ENCODE results near the gene CDCA7.
"Not testable (repeated sequence)": the region's sequence is repeated elsewhere in the genome, so short reads cannot be mapped to it uniquely, and the experiment has no call there.

The CDCA7 gene

GRCh38 chr2:173374634-173375033 is 20.0 kb downstream of the CDCA7 start:
- peaks cover 13% of the 10 kb centered on the region for H3K4me1 ChIP-seq
- H3K9me3 ChIP-seq, result no peaks in the 10 kb centered on the region
- peaks cover 34% of the 10 kb centered on the region for H3K36me3 ChIP-seq (replicated peaks)
- H3K27me3 ChIP-seq (ENCODE audit: low read depth), result no peaks in the 10 kb centered on the region
- DNase-seq (ENCODE audit: low spot score in 2 of 2), result no peak
- no peak overlapping the region for H3K4me3 ChIP-seq
- in situ Hi-C loops (cut with MboI; ENCODE audit: low sequenced_read_pairs), result loop anchor here (25.0 kb wide), 1 partner anchor 337 kb away; no protein-coding TSS in a partner anchor

GRCh38 chr2:173385534-173385933 is 30.9 kb downstream of the CDCA7 start:
- H3K4me3 ChIP-seq; H3K27me3 ChIP-seq (ENCODE audit: low read depth); H3K36me3 ChIP-seq (replicated peaks); H3K9me3 ChIP-seq; in situ Hi-C loops (cut with MboI; ENCODE audit: low sequenced_read_pairs); DNase-seq (ENCODE audit: low spot score in 2 of 2); H3K4me1 ChIP-seq: not testable (repeated sequence)

DNA sequence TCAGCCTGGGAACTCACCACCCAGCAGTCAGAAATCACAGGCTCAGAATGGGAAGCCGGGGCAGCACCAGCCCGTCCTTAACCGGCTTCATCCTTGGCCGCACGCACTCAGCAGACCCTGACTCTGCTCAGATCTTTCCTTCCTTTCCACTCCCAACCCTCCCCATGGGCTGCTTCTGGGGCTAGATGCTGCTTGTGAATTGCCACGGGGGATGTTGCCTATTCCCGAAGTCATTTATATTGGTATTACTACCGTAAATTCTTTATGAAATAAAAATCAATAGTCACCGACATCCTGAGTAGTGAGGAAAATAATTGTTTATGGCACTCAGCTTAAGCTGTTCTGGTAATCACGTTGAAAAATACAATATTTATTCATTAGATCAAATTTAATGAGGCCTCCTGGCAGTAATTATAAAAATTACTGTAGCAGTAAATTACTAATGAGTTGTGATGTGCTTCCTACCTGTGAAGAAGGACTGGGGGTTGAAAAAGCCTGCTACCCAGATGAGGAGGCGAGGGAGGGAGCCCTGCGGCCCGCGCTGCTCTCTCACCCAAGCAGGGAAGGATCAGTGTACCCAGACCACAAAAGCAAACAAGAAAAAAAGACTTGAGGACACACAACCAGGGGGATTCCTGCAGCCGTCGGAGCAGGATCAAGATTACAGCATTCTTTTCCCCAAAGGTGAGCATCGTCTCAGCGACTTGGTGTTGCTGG is 31.5 kb downstream of the CDCA7 start:
- no peak for DNase-seq (ENCODE audit: low spot score in 2 of 2)
- Histone ChIP-seq H3K36me3 (replicated peaks) (no peaks in the 10 kb centered on the region), H3K4me1 (no peaks in the 10 kb centered on the region), H3K4me3 (no peak overlapping the region), H3K27me3 (ENCODE audit: low read depth) (no peaks in the 10 kb centered on the region), H3K9me3 (no peaks in the 10 kb centered on the region)
- in situ Hi-C loops (cut with MboI; ENCODE audit: low sequenced_read_pairs), result no loop called here

- DNase-seq (ENCODE audit: low spot score in 2 of 2), result no peak
- Histone ChIP-seq H3K9me3 (no peaks in the 10 kb centered on the region), H3K36me3 (replicated peaks) (no peaks in the 10 kb centered on the region), H3K4me3 (no peak overlapping the region), H3K27me3 (ENCODE audit: low read depth) (no peaks in the 10 kb centered on the region), H3K4me1 (no peaks in the 10 kb centered on the region)
- in situ Hi-C loops (cut with MboI; ENCODE audit: low sequenced_read_pairs), result no loop called here
Observed at GRCh38 chr2:173386738-173387065, 32.0 kb downstream of the CDCA7 start.

GRCh38 chr2:173387079-173387478 is 32.4 kb downstream of the CDCA7 start:
- no peaks in the 10 kb centered on the region for H3K27me3 ChIP-seq (ENCODE audit: low read depth)
- DNase-seq (ENCODE audit: low spot score in 2 of 2), result no peak
- no peaks in the 10 kb centered on the region for H3K36me3 ChIP-seq (replicated peaks)
- H3K9me3 ChIP-seq, result no peaks in the 10 kb centered on the region
- in situ Hi-C loops (cut with MboI; ENCODE audit: low sequenced_read_pairs), result no loop called here
- H3K4me3 ChIP-seq, result no peak overlapping the region
- no peaks in the 10 kb centered on the region for H3K4me1 ChIP-seq

- no peak overlapping the region for H3K4me3 ChIP-seq
Observed at GRCh38 chr2:173387660-173388059, 33.0 kb downstream of the CDCA7 start.

DNA sequence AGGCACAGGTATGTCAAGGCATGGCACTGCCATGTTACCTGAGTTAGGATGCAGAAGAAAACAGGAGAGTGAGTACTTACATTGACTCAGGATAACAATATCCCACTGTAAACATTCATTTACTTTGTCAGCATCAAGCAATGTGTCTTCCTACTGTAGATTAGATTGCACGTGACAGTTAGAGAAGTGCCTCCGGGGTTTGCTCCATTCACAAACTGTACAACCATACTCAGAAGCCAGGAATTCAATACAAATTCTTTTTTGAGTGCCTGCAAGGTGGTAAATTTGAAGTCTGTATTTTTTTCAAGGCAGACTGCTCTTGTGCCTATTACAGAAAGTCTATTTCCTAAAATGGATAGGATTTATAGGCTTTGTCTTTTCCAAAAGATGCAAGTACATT is 34.1 kb downstream of the CDCA7 start:
- Histone ChIP-seq H3K4me1 (peaks cover 5% of the 10 kb centered on the region; the same call in 1 of the 2 replicates), H3K27me3 (ENCODE audit: low read depth) (no peaks in the 10 kb centered on the region), H3K36me3 (replicated peaks) (no peaks in the 10 kb centered on the region), H3K9me3 (no peaks in the 10 kb centered on the region), H3K4me3 (no peak overlapping the region)
- no peak for DNase-seq (ENCODE audit: low spot score in 2 of 2)
- in situ Hi-C loops (cut with MboI; ENCODE audit: low sequenced_read_pairs), result no loop called here

More at GRCh38 chr2:173387660-173388059, 33.0 kb downstream of the CDCA7 start:
- Histone ChIP-seq H3K9me3 (no peaks in the 10 kb centered on the region), H3K36me3 (replicated peaks) (no peaks in the 10 kb centered on the region), H3K4me1 (no peaks in the 10 kb centered on the region), H3K27me3 (ENCODE audit: low read depth) (no peaks in the 10 kb centered on the region)
- in situ Hi-C loops (cut with MboI; ENCODE audit: low sequenced_read_pairs), result no loop called here
- no peak for DNase-seq (ENCODE audit: low spot score in 2 of 2)

DNA sequence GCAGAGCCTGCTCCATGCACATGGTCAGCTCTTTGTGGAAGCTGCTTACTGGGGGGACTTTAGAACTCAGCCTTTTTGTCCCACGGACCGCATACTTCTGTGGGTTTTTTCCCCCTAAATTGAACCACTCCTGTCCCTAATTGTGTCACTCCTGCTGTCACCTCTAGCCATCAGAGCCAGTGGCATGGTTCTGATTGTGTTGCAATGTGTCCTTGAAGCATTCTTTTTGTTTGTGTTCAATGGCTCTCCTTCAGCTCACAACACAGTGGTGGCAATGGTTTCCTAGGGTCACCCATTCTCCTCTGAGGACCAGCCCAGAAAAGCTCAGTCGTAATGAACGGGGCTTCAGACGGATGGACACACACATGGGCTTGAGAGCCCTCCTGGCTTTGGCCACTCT is 35.4 kb downstream of the CDCA7 start:
- Histone ChIP-seq H3K27me3 (ENCODE audit: low read depth) (no peaks in the 10 kb centered on the region), H3K4me1 (peaks cover 5% of the 10 kb centered on the region; the same call in 1 of the 2 replicates), H3K4me3 (no peak overlapping the region), H3K9me3 (no peaks in the 10 kb centered on the region), H3K36me3 (replicated peaks) (no peaks in the 10 kb centered on the region)
- in situ Hi-C loops (cut with MboI; ENCODE audit: low sequenced_read_pairs), result no loop called here
- no peak for DNase-seq (ENCODE audit: low spot score in 2 of 2)

- no peaks in the 10 kb centered on the region for H3K36me3 ChIP-seq (replicated peaks)
- no peak for DNase-seq (ENCODE audit: low spot score in 2 of 2)
- H3K4me1 ChIP-seq, result peaks cover 5% of the 10 kb centered on the region; the same call in 1 of the 2 replicates
- H3K27me3 ChIP-seq (ENCODE audit: low read depth), result no peaks in the 10 kb centered on the region
- H3K9me3 ChIP-seq, result no peaks in the 10 kb centered on the region
- H3K4me3 ChIP-seq, result no peak overlapping the region
- in situ Hi-C loops (cut with MboI; ENCODE audit: low sequenced_read_pairs), result no loop called here
Observed at GRCh38 chr2:173392731-173393130, 38.1 kb downstream of the CDCA7 start.

- DNase-seq (ENCODE audit: low spot score in 2 of 2), result no peak
- in situ Hi-C loops (cut with MboI; ENCODE audit: low sequenced_read_pairs), result no loop called here
- H3K4me1 ChIP-seq, result peaks cover 5% of the 10 kb centered on the region; the same call in 1 of the 2 replicates
Observed at GRCh38 chr2:173393186-173393585, 38.5 kb downstream of the CDCA7 start.

DNA sequence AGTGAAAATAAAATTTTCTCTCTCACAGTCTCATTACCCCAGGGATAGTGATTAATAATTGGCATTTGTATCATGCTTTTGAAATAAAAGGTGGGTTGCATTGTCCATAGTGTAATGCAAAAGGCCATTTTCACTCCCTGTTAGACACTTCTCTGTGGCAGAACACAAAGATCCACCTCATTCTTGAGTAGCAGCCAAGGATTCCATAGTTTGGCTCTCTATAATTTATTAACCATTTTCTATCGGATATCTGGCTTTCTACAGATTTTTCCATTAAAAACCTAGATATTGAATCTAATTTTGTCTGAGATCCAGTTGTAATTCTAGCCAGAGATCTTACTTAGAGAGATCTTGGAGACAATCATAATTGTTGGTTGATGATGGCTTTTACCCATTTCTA is 39.0 kb downstream of the CDCA7 start:
- Histone ChIP-seq H3K27me3 (ENCODE audit: low read depth) (no peaks in the 10 kb centered on the region), H3K9me3 (no peaks in the 10 kb centered on the region), H3K36me3 (replicated peaks) (no peaks in the 10 kb centered on the region), H3K4me1 (peaks cover 5% of the 10 kb centered on the region; the same call in 1 of the 2 replicates), H3K4me3 (no peak overlapping the region)
- no peak for DNase-seq (ENCODE audit: low spot score in 2 of 2)
- in situ Hi-C loops (cut with MboI; ENCODE audit: low sequenced_read_pairs), result no loop called here

More at GRCh38 chr2:173393186-173393585, 38.5 kb downstream of the CDCA7 start:
- no peak overlapping the region for H3K4me3 ChIP-seq
- H3K27me3 ChIP-seq (ENCODE audit: low read depth), result no peaks in the 10 kb centered on the region
- H3K9me3 ChIP-seq, result no peaks in the 10 kb centered on the region
- no peaks in the 10 kb centered on the region for H3K36me3 ChIP-seq (replicated peaks)

- Histone ChIP-seq H3K4me1 (peaks cover 5% of the 10 kb centered on the region; the same call in 1 of the 2 replicates), H3K9me3 (no peaks in the 10 kb centered on the region), H3K27me3 (ENCODE audit: low read depth) (no peaks in the 10 kb centered on the region), H3K4me3 (no peak overlapping the region), H3K36me3 (replicated peaks) (no peaks in the 10 kb centered on the region)
- in situ Hi-C loops (cut with MboI; ENCODE audit: low sequenced_read_pairs), result no loop called here
- DNase-seq (ENCODE audit: low spot score in 2 of 2), result no peak
Observed at GRCh38 chr2:173394091-173394974, 39.7 kb downstream of the CDCA7 start.

DNA sequence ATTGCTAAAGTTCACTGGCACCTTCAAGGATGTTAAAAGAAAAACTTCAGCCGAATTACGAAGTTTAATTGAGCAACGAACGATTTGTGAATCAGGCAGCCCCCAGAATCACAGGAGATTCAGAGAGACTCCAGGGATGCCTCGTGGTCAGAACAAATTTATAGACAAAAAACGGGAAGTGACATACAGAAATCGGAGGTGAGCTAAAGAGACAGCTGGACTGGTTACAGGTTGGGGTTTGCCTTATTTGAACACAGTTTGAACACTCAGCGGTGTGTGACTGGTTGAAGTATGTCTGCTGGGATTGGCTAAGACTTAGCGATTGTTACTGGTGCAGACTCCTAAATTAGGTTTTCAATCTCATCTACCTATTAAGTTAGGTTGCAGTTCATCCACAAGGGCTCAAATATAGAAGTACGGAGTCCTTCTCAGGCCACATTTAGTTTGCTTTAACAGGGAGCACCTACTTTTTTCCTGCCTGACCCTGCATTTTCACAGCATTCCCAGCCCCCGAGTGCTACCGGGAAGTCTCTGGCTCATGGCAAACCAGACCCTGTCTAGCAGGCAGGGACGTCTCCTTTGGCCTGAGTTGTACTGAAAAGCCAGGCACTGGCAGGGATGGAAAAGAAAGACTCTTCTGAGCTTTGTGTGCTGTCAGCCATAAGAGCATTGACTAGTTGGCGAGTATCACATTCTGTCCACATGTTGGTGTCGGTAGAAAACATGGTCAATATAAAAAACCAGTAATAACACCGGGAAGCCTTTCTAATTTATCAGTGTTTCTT is 41.1 kb downstream of the CDCA7 start:
- no peaks in the 10 kb centered on the region; the same call in 1 of the 2 replicates for H3K9me3 ChIP-seq
- in situ Hi-C loops (cut with MboI; ENCODE audit: low sequenced_read_pairs), result no loop called here
- H3K36me3 ChIP-seq (replicated peaks), result no peaks in the 10 kb centered on the region
- no peaks in the 10 kb centered on the region for H3K27me3 ChIP-seq (ENCODE audit: low read depth)
- no peak for DNase-seq (ENCODE audit: low spot score in 2 of 2)
- H3K4me3 ChIP-seq, result no peak overlapping the region
- peaks cover 13% of the 10 kb centered on the region for H3K4me1 ChIP-seq
